T-cell (primary cell): ENCODE results near the gene PYGB. TPM values are rescaled to one million over a fixed set of nuclear protein-coding genes. Genes with fewer than 3 reads are reported as not detected.

Experiments
- ATAC-seq, 4 experiments: fragments of 200-7000 bp in 3 of 4; fragments of 150-1000 bp in 1 of 4; cut with Tn5 transposase; replicated peaks in 1 of 4; 1 replicate in 3 of 4; 2 replicates in 1 of 4; pipeline ENCODE4 v1.10.0; 2021; ENCODE audit warnings: moderate library complexity in 3 of 4, mild to moderate bottlenecking in 2 of 4, moderate number of reproducible peaks in 1 of 4
- CTCF ChIA-PET, 2 donors: fragments of 300-600 bp; sonication (Branson Sonifier 250); formaldehyde crosslinking; loops; one replicate each; lab custom pipeline; 2022; ENCODE audit warnings: antibody characterized with exemption in 2 of 2; lab: Charles Lee
- POLR2A ChIA-PET, 2 donors: fragments of 300-600 bp; sonication (Branson Sonifier 250); formaldehyde crosslinking; loops; one replicate each; lab custom pipeline; 2022; ENCODE audit warnings: antibody characterized with exemption in 2 of 2; lab: Charles Lee
- DNase-seq, 35 experiments: peaks; one replicate each; pipeline versions ENCODE4 v3.0.0 to v3.0.0-alpha.2; 2013 to 2023
- H3K27ac ChIP-seq: one replicate; pipeline ENCODE4 v1.5.1; 2013; ENCODE audit warnings: low read length
- H3K27me3 ChIP-seq, 2 experiments: replicated peaks in 1 of 2; 1 replicate in 1 of 2; 2 replicates in 1 of 2; pipeline versions ENCODE4 v1.6.1 to v1.7.0; 2013; ENCODE audit warnings: low read length in 1 of 2, mixed read lengths in 1 of 2; ENCODE audit not compliant: control insufficient read depth in 2 of 2, insufficient read depth in 2 of 2; ENCODE audit errors: extremely low read depth in 1 of 2
- H3K36me3 ChIP-seq, 2 donors: 1 replicate in 1 of 2; 2 replicates in 1 of 2; pipeline versions ENCODE4 v1.6.1 to v1.7.0; 2013; ENCODE audit warnings: low read length in 1 of 2; ENCODE audit not compliant: control insufficient read depth in 2 of 2, insufficient read depth in 1 of 2; ENCODE audit errors: extremely low read depth in 1 of 2
- H3K4me1 ChIP-seq, 2 experiments: 1 replicate in 1 of 2; 2 replicates in 1 of 2; pipeline versions ENCODE4 v1.6.1 to v1.7.0; 2013; ENCODE audit warnings: low read length in 2 of 2, mixed read lengths in 1 of 2; ENCODE audit not compliant: insufficient read depth in 2 of 2, control insufficient read depth in 1 of 2; ENCODE audit errors: extremely low read depth in 1 of 2
- H3K4me3 ChIP-seq, 2 donors: 1 replicate in 1 of 2; 2 replicates in 1 of 2; pipeline versions ENCODE4 v1.5.1 to v1.7.0; 2013; ENCODE audit warnings: mild to moderate bottlenecking in 2 of 2, low read length in 1 of 2, moderate library complexity in 1 of 2; ENCODE audit not compliant: control insufficient read depth in 1 of 2; ENCODE audit errors: extremely low read depth in 1 of 2
- H3K9me3 ChIP-seq: 2 replicates; pipeline ENCODE4 v1.7.0; 2013
- H3K27ac Mint-ChIP-seq, 2 donors: one replicate each; pipeline ENCODE4 v1.8.0; 2020 to 2021; ENCODE audit warnings: mild to moderate bottlenecking in 2 of 2, mixed read lengths in 2 of 2
- H3K27me3 Mint-ChIP-seq, 2 donors: one replicate each; pipeline ENCODE4 v1.8.0; 2021 to 2022; ENCODE audit warnings: mixed read lengths in 2 of 2
- H3K36me3 Mint-ChIP-seq: one replicate; pipeline ENCODE4 v1.8.0; 2021; ENCODE audit warnings: mixed read lengths
- H3K4me1 Mint-ChIP-seq, 3 donors: one replicate each; pipeline ENCODE4 v1.8.0; 2020 to 2022; ENCODE audit warnings: mixed read lengths in 3 of 3, mild to moderate bottlenecking in 1 of 3
- H3K4me3 Mint-ChIP-seq, 3 donors: one replicate each; pipeline ENCODE4 v1.8.0; 2020 to 2022; ENCODE audit warnings: mild to moderate bottlenecking in 3 of 3, mixed read lengths in 3 of 3, moderate library complexity in 3 of 3
- H3K9me3 Mint-ChIP-seq, 3 donors: one replicate each; pipeline ENCODE4 v1.8.0; 2020 to 2022; ENCODE audit warnings: mixed read lengths in 3 of 3
- WGBS: methylation state at CpG from one replicate; pipeline ENCODE4 v1.1.5; 2013; ENCODE audit warnings: missing lambda C conversion rate; ENCODE audit not compliant: insufficient coverage; 5-methylcytosine and 5-hydroxymethylcytosine counted together
- total RNA-seq, 35 experiments: library from RNA in 6 of 35; stranded (reverse) in 6 of 35; fragments of 120-200 nt in 1 of 35; gene quantifications; one replicate each; pipeline versions ENCODE4 v1.2.1 to v1.2.4 and lab custom pipeline; 2013 to 2026

Gene PYGB
- total RNA-seq, 5 donors from 2014 or later (not counting 1 experiment from before 2014, with no cell fraction given), result 29.7 to 53.4 (median 36.5) TPM

DNA sequence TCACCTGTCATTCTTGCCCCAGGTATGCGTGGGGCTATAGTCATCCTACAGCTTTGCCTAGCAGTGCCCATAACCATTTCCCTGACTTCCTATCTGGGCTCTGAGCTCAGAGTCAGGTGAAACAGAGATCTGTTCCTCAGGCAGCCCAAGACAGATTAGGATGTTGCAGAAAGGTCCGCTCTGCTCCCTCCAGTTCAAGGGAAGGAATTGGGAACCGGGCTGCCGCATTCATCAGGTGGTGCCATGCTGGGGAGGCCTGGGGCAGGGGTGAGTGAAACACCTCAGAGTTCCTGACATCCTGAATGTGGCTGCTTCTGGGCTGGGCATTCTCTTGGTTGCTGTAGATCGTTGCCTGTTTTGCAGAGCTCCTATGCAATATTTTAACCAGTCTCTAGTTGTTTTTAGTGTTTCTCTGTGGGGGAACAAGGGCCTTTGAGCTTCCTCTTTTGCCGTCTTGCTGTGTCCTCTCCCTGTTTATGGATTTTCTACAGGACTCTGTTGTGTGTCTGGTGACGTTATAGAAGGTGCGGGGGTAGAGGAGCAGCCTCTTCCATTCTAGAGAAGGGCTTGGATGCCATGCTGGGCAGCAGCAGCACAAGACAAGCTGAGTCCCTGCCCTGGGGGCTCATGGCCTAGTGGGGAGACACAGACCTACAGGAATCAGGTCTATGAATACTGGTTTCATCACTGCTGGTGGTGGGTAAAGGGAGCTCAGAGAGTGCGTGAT is 43.2 kb upstream of the PYGB start:
- WGBS, result 88% methylated on average over 5 of the region's 9 CpGs
- ChIA-PET CTCF (interaction anchor here in 1 of 2 donors (0.5 kb wide), 1 partner anchor 1204 kb away, joined by 4 read pairs; no protein-coding TSS in a partner anchor), POLR2A (no interaction called here)
- no peaks in the 10 kb centered on the region for H3K4me1 ChIP-seq
- H3K27ac ChIP-seq, result no peak overlapping the region
- no peak for ATAC-seq
- peaks cover 6% of the 10 kb centered on the region for H3K36me3 Mint-ChIP-seq
- H3K36me3 ChIP-seq, result no peaks in the 10 kb centered on the region
- H3K9me3 Mint-ChIP-seq, result no peaks in the 10 kb centered on the region
- H3K27me3 Mint-ChIP-seq, result no peaks in the 10 kb centered on the region
- H3K4me3 Mint-ChIP-seq, result no peak overlapping the region
- H3K4me3 ChIP-seq, result no peak overlapping the region
- H3K4me1 Mint-ChIP-seq, result peaks cover 35 to 40% (median 36%) of the 10 kb centered on the region in 3 donors
- H3K9me3 ChIP-seq, result no peaks in the 10 kb centered on the region
- no peak for DNase-seq
- no peak overlapping the region for H3K27ac Mint-ChIP-seq
- H3K27me3 ChIP-seq, result no peaks in the 10 kb centered on the region

DNA sequence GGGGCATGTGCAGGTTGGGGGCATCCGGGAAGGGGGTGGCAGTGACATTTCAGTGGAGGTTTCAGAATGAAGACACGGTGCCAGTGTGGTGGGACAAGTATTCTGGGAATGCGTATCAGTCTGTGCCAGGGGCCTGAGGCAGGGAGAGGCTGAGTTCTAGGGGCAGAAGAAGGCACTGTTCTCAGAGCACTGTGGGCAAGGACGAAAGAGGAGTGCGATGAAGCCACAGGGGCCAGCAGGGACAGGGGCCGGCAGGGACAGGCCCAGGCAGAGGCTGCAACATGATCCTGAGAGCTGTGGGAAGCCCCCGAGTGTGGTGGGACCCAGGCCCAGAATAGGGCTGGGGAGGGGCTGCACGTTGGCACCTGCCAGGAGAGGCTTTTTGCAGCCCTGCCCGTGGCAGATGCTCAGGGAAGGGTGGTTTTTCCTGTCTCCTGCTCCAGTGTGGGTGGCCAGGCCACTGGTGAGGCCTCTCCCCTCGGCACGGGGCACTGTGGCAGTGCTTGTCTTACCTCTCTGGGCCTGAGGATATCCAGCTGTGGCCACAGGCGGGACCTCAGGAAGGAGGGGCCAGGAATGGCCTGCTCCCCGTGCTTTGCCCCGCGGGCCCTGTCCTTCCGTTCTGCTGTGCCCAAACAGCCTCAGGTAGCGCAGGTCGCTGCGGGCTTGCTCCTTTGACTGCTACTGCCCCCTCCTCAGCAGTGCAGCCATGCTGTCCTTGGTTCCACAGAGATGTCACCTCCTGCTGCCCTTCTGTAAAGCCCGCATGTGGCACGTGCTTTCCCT is 42.4 kb upstream of the PYGB start:
- Histone ChIP-seq H3K4me1 (no peaks in the 10 kb centered on the region), H3K36me3 (no peaks in the 10 kb centered on the region), H3K9me3 (no peaks in the 10 kb centered on the region), H3K27me3 (no peaks in the 10 kb centered on the region), H3K27ac (no peak overlapping the region), H3K4me3 (no peak overlapping the region)
- no peaks in the 10 kb centered on the region for H3K9me3 Mint-ChIP-seq
- peaks cover 27 to 33% (median 29%) of the 10 kb centered on the region in 3 donors for H3K4me1 Mint-ChIP-seq
- no peaks in the 10 kb centered on the region for H3K27me3 Mint-ChIP-seq
- 91% methylated on average over 19 of the region's 21 CpGs for WGBS
- H3K4me3 Mint-ChIP-seq, result no peak overlapping the region
- H3K27ac Mint-ChIP-seq, result no peak overlapping the region
- ChIA-PET CTCF (no interaction called here), POLR2A (no interaction called here)
- peaks cover 9% of the 10 kb centered on the region for H3K36me3 Mint-ChIP-seq
- no peak for DNase-seq
- no peak for ATAC-seq

GRCh38 chr20:25206063-25206403 is 41.9 kb upstream of the PYGB start:
- H3K4me3 ChIP-seq, result no peak overlapping the region
- H3K27me3 ChIP-seq, result no peaks in the 10 kb centered on the region
- H3K36me3 ChIP-seq, result peaks cover 0 to 4% of the 10 kb centered on the region in 2 donors
- ChIA-PET CTCF (no interaction called here), POLR2A (no interaction called here)
- ATAC-seq (no peak), DNase-seq (no peak)
- H3K27ac ChIP-seq, result no peak overlapping the region
- Mint-ChIP-seq H3K4me1 (peaks cover 22 to 27% (median 23%) of the 10 kb centered on the region in 3 donors), H3K27ac (no peak overlapping the region), H3K9me3 (no peaks in the 10 kb centered on the region), H3K4me3 (no peak overlapping the region), H3K36me3 (peaks cover 9% of the 10 kb centered on the region), H3K27me3 (no peaks in the 10 kb centered on the region)
- WGBS, result 85% methylated on average over 6 of the region's 9 CpGs
- no peaks in the 10 kb centered on the region for H3K4me1 ChIP-seq
- no peaks in the 10 kb centered on the region for H3K9me3 ChIP-seq

DNA sequence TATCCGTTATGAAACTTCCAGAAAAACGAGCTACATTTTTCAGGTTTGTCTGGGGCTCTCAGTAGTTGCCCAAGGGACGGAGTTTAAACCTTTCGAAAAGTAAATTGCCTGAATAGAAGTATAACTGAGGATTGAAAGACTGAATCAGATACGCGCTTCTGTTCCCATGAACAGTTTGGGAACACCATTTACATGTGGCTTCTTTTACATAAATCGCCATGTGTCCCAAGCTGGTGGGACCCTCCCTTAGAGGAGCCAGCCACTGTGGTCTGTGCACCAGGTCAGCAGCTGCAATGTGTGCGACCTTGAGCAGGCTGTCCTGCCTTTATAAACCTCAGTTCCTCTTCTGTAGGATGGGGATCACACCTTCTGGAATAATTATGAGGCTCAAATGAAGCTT is 41.3 kb upstream of the PYGB start:
- H3K27ac Mint-ChIP-seq, result no peak overlapping the region
- 96% methylated on average over 7 of the region's 8 CpGs for WGBS
- H3K27me3 Mint-ChIP-seq, result no peaks in the 10 kb centered on the region
- ChIA-PET CTCF (no interaction called here), POLR2A (no interaction called here)
- peaks cover 18 to 22% (median 20%) of the 10 kb centered on the region in 3 donors for H3K4me1 Mint-ChIP-seq
- H3K4me3 Mint-ChIP-seq, result no peak overlapping the region
- Histone ChIP-seq H3K27me3 (no peaks in the 10 kb centered on the region), H3K9me3 (no peaks in the 10 kb centered on the region), H3K36me3 (peaks cover 4% of the 10 kb centered on the region in 2 donors), H3K27ac (no peak overlapping the region), H3K4me3 (no peak overlapping the region), H3K4me1 (no peaks in the 10 kb centered on the region)
- no peaks in the 10 kb centered on the region for H3K9me3 Mint-ChIP-seq
- DNase-seq, result no peak
- H3K36me3 Mint-ChIP-seq, result peaks cover 12% of the 10 kb centered on the region
- no peak for ATAC-seq

DNA sequence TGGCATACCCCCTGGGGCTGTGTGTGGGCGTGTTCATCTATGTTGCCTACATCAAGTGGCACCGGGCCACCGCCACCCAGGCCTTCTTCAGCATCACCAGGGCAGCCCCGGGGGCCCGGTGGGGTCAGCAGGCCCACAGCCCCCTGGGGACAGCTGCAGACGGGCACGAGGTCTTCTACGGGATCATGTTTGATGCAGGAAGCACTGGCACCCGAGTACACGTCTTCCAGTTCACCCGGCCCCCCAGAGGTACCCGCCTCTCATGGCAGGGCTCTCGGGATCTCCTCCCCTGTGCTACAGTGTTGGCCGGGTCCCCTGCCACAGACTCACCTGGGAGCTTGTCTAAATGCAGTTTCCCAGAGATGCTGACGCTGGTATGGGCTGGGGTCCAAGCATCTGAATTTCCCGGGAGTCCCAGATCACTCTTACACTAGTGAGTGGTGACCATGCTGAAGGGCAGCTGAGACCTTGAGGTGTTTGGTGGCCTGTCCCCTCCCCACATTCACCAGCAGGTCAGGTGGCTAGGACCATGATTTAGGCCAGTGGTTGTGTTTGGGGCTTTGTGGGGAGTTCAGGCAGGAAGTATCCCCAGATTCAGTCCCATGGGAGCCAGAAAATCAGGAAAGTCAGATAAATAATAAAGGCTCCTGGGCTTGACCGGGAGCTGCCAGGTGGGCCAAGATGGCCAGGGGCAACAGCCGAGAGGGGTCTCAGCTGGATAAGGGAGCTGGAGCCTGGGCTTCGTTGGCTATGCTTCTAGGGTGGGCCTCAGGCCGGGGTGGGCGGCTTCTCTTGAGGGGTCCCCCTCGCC is 40.5 kb upstream of the PYGB start:
- Mint-ChIP-seq H3K27ac (no peak overlapping the region), H3K36me3 (peaks cover 20% of the 10 kb centered on the region), H3K9me3 (no peaks in the 10 kb centered on the region), H3K27me3 (no peaks in the 10 kb centered on the region), H3K4me1 (peaks cover 17 to 18% (median 17%) of the 10 kb centered on the region in 3 donors), H3K4me3 (no peak overlapping the region)
- no peak overlapping the region for H3K4me3 ChIP-seq
- no peaks in the 10 kb centered on the region for H3K9me3 ChIP-seq
- DNase-seq, result no peak
- CTCF ChIA-PET, result no interaction called here
- H3K27ac ChIP-seq, result no peak overlapping the region
- WGBS, result 95% methylated on average over 16 of the region's 22 CpGs
- ATAC-seq, result no peak
- peaks cover 4 to 11% of the 10 kb centered on the region in 2 donors for H3K36me3 ChIP-seq
- no peaks in the 10 kb centered on the region for H3K27me3 ChIP-seq
- no peaks in the 10 kb centered on the region for H3K4me1 ChIP-seq
- POLR2A ChIA-PET, result no interaction called here

GRCh38 chr20:25207960-25208534 is 39.8 kb upstream of the PYGB start:
- Mint-ChIP-seq H3K4me3 (no peak overlapping the region), H3K9me3 (no peaks in the 10 kb centered on the region), H3K36me3 (peaks cover 20% of the 10 kb centered on the region), H3K27ac (no peak overlapping the region), H3K4me1 (peaks cover 13 to 17% (median 14%) of the 10 kb centered on the region in 3 donors), H3K27me3 (no peaks in the 10 kb centered on the region)
- ATAC-seq (no peak), DNase-seq (no peak)
- H3K9me3 ChIP-seq, result no peaks in the 10 kb centered on the region
- ChIA-PET POLR2A (interaction anchor here in 1 of 2 donors (0.6 kb wide), 1 partner anchor 961 kb away, joined by 3 read pairs; no protein-coding TSS in a partner anchor), CTCF (interaction anchor here in 1 of 2 donors (0.6 kb wide), 1 partner anchor 294 kb away, joined by 3 read pairs; no protein-coding TSS in a partner anchor)
- no peak overlapping the region for H3K27ac ChIP-seq
- H3K27me3 ChIP-seq, result no peaks in the 10 kb centered on the region
- 97% methylated on average over 4 of the region's 9 CpGs for WGBS
- no peak overlapping the region for H3K4me3 ChIP-seq
- no peaks in the 10 kb centered on the region for H3K4me1 ChIP-seq
- peaks cover 4 to 13% of the 10 kb centered on the region in 2 donors for H3K36me3 ChIP-seq
